ENCODE data around the gene KCTD2.

DNA sequence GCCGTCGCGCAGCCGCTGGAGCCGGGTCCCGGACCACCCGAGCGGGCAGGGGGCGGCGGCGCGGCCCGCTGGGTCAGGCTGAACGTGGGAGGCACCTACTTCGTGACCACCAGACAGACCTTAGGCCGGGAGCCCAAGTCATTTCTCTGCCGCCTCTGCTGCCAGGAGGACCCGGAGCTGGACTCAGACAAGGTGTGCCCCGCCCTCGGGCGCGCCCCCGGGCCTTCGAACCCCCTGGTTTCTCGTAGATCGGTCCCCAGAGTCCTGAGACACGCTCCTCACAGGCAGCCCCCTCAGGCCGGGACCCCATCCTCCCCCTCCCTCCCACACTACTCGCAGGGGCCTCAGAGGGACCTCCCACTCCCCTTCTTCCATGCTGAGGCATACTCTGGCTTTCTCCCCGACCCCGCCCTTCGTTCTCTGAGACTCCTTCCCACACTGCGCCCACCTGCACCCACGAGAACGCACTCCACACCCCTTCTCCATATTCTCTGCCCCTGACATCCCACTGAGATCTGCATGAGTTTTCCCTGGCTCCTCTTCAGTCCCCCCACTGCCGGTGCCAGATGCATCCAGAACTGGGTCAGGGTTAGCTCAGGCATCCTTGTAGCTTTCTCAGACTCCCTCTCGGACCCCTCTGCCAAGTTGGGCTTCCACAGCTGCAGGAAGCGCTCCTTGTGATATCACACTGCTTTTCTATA is 523 bp downstream of the KCTD2 start:
- TF ChIP-seq, protein P1, sequence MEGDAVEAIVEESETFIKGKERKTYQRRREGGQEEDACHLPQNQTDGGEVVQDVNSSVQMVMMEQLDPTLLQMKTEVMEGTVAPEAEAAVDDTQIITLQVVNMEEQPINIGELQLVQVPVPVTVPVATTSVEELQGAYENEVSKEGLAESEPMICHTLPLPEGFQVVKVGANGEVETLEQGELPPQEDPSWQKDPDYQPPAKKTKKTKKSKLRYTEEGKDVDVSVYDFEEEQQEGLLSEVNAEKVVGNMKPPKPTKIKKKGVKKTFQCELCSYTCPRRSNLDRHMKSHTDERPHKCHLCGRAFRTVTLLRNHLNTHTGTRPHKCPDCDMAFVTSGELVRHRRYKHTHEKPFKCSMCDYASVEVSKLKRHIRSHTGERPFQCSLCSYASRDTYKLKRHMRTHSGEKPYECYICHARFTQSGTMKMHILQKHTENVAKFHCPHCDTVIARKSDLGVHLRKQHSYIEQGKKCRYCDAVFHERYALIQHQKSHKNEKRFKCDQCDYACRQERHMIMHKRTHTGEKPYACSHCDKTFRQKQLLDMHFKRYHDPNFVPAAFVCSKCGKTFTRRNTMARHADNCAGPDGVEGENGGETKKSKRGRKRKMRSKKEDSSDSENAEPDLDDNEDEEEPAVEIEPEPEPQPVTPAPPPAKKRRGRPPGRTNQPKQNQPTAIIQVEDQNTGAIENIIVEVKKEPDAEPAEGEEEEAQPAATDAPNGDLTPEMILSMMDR (IDR thresholded peaks at IDR 0.05) = no peak
- no peak for TF ChIP-seq POLR2A (IDR thresholded peaks at IDR 0.05)
- TF ChIP-seq POLR2AphosphoS5 (IDR thresholded peaks at IDR 0.05) = no peak
